Erythroblast (primary cell): ENCODE results near the gene DOCK4.

Source experiments
- GATA1 ChIP-seq: IDR thresholded peaks from 2 replicates; pipeline ENCODE4 v1.6.1; 2011; ENCODE audit warnings: low read depth, mild to moderate bottlenecking, control low read depth, low read length, moderate library complexity
- POLR2A ChIP-seq: IDR thresholded peaks from 2 replicates; pipeline ENCODE4 v1.6.1; 2011; ENCODE audit warnings: mild to moderate bottlenecking, low read length

DNA sequence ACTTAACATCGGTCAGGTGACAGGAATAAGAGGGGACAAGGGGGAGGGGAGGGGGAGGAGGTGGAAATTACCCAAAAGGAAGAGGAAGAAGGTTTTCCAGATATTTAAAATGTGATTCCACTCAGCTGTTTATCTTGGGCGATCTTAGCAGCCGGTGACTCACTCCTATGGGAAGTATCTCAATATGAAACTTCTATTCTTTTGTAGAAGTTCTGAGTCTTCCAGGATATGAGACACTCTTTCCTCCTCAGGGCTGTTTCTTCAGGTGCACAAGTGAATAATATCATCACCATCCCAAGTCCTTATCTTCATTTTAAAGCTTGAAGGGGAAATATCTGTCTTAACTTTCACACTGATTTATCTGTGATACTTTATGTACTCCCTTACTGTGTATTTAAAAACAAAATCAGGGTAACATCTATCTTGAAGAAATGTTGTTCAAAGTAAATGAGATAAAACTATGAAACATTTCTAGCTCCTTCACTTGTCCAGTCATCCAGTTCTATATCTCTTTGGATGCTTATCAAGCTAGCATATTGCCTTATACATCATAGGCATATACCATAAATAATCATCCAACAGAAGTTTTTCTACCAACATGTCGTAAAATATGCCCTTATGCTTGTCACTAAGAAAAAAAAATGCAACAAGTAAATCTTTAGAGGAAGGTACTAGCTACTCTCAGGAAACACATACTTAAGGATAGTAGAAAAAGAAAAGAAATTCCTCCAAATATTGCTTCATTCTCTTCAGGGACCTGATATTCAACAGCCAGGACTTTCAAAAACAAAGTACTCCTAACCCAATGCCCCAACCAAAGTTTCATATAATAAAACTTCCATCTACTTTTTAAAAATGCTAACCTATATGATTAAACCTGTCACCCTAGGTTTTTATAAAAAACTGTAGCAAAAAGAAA is 13.7 kb downstream of the DOCK4 start:
- TF ChIP-seq POLR2A (no peak), GATA1 (no peak)
